ENCODE results near the gene SPATA13.

Gene SPATA13

DNA sequence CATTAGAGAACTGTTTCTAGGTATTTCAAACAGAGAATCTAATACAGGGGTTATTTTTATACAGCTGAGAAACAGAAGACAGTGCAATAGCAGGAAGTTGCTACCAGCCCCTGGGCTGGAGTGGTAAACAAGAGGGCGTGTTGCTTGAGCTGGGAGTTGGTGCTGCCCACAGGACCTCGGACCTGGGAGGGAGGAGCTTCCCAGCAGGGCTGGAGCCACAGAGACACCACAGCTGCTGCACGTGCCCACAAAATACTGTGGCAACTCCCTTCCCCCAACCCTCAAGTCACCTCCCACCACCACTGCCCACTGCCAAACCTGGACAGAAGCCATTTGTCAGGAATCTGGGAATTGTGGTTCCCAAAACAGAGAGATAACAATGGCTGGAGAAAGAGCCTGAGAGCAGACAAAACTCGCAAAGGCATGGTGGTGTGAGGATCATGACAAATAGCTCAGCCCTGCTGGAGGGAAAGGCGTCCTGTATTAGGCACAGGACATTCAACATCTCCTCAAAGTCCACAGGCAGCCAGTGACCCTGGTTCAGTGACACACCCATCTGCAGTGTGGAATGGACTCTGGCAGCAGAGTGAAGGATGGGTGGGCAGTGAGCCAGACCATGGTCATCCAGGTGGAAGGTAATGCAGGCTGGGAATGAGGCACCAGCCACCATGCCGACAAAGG, 57.2 kb downstream of the SPATA13 start:
- Histone ChIP-seq H2AFZ (ENCODE audit: low read depth, low read length) (no peak overlapping the region), H3K9me3 (ENCODE audit: insufficient read depth, low read length, severe bottlenecking) (no peaks in the 10 kb centered on the region), H3K4me2 (ENCODE audit: insufficient read depth, low read length) (no peak overlapping the region), H3K27ac (ENCODE audit: low read length) (no peak overlapping the region), H3K79me2 (ENCODE audit: insufficient read depth, low read length) (no peaks in the 10 kb centered on the region), H3K9ac (ENCODE audit: low read depth, low read length) (no peak overlapping the region), H3K4me3 (ENCODE audit: low read depth in 1 of 2, low read length in 2 of 2) (no peak overlapping the region), H3K27me3 (ENCODE audit: insufficient read depth, low read length, poor library complexity) (no peaks in the 10 kb centered on the region), H3K4me1 (ENCODE audit: insufficient read depth, low read length) (peaks cover 8% of the 10 kb centered on the region; the same call in 1 of the 2 replicates), H3K36me3 (ENCODE audit: insufficient read depth, low read length) (no peaks in the 10 kb centered on the region), H4K20me1 (ENCODE audit: insufficient read depth, low read length) (peaks cover 15% of the 10 kb centered on the region)
- ATAC-seq (ENCODE audit: insufficient read depth, low read depth) (peak; percentile 43; the same call in 1 of the 3 replicates), DNase-seq (no peak)
- no peak for TF ChIP-seq CTCF (IDR thresholded peaks at IDR 0.05; ENCODE audit: borderline replicate concordance, extremely low read depth, low read length, poor library complexity, severe bottlenecking)
- no peak for TF ChIP-seq EZH2 (IDR thresholded peaks at IDR 0.05; ENCODE audit: borderline replicate concordance, low read depth, low read length, severe bottlenecking)

DNA sequence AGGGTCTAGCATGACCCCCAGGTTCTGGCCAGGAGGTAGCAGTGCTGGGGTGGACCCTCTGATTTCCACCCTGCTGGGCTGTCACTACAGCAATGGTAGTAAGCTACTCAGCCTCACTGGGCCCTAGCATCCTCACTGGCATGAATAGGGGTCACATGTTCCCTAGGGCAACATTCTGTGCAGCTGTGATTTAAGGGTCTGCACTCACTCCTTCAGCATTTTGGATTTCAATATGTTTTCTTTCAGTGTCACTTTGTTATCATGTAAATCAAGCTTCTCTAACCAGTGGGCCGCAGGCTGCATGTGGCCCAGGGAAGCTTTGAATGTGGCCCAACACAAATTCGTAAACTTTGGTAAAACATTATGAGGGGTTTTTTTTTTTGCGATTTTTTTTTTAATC, 57.8 kb downstream of the SPATA13 start:
- TF ChIP-seq EZH2 (IDR thresholded peaks at IDR 0.05; ENCODE audit: borderline replicate concordance, low read depth, low read length, severe bottlenecking) (no peak), CTCF (IDR thresholded peaks at IDR 0.05; ENCODE audit: borderline replicate concordance, extremely low read depth, low read length, poor library complexity, severe bottlenecking) (no peak)
- Histone ChIP-seq H4K20me1 (ENCODE audit: insufficient read depth, low read length) (peaks cover 13% of the 10 kb centered on the region), H2AFZ (ENCODE audit: low read depth, low read length) (no peak overlapping the region), H3K79me2 (ENCODE audit: insufficient read depth, low read length) (no peaks in the 10 kb centered on the region), H3K36me3 (ENCODE audit: insufficient read depth, low read length) (no peaks in the 10 kb centered on the region), H3K27ac (ENCODE audit: low read length) (no peak overlapping the region), H3K9me3 (ENCODE audit: insufficient read depth, low read length, severe bottlenecking) (no peaks in the 10 kb centered on the region), H3K27me3 (ENCODE audit: insufficient read depth, low read length, poor library complexity) (no peaks in the 10 kb centered on the region), H3K4me3 (ENCODE audit: low read depth in 1 of 2, low read length in 2 of 2) (no peak overlapping the region), H3K4me2 (ENCODE audit: insufficient read depth, low read length) (no peak overlapping the region), H3K9ac (ENCODE audit: low read depth, low read length) (no peak overlapping the region), H3K4me1 (ENCODE audit: insufficient read depth, low read length) (peaks cover 8% of the 10 kb centered on the region; the same call in 1 of the 2 replicates)
- DNase-seq (no peak), ATAC-seq (ENCODE audit: insufficient read depth, low read depth) (no peak)

GRCh38 chr13:24218977-24219376, 58.5 kb downstream of the SPATA13 start:
- no peak overlapping the region for H3K27ac ChIP-seq (ENCODE audit: low read length)
- TF ChIP-seq EZH2 (IDR thresholded peaks at IDR 0.05; ENCODE audit: borderline replicate concordance, low read depth, low read length, severe bottlenecking) (no peak), CTCF (IDR thresholded peaks at IDR 0.05; ENCODE audit: borderline replicate concordance, extremely low read depth, low read length, poor library complexity, severe bottlenecking) (no peak)
- ATAC-seq (ENCODE audit: insufficient read depth, low read depth): no peak
- no peaks in the 10 kb centered on the region for H3K36me3 ChIP-seq (ENCODE audit: insufficient read depth, low read length)
- no peaks in the 10 kb centered on the region for H3K27me3 ChIP-seq (ENCODE audit: insufficient read depth, low read length, poor library complexity)
- H2AFZ ChIP-seq (ENCODE audit: low read depth, low read length): no peak overlapping the region
- no peak overlapping the region for H3K4me2 ChIP-seq (ENCODE audit: insufficient read depth, low read length)
- DNase-seq: no peak
- H3K9ac ChIP-seq (ENCODE audit: low read depth, low read length): no peak overlapping the region
- H3K4me3 ChIP-seq (ENCODE audit: low read depth in 1 of 2, low read length in 2 of 2): no peak overlapping the region
- H4K20me1 ChIP-seq (ENCODE audit: insufficient read depth, low read length): peaks cover 13% of the 10 kb centered on the region
- H3K79me2 ChIP-seq (ENCODE audit: insufficient read depth, low read length): no peaks in the 10 kb centered on the region
- H3K4me1 ChIP-seq (ENCODE audit: insufficient read depth, low read length): peaks cover 8% of the 10 kb centered on the region; the same call in 1 of the 2 replicates
- H3K9me3 ChIP-seq (ENCODE audit: insufficient read depth, low read length, severe bottlenecking): no peaks in the 10 kb centered on the region

Data from DND-41 (cell line).